Stimulated activated naive B cell treated with anti-CD40 and anti-IgM and Interleukin-4, amounts not matched to agents 10 μg/mL and 1 μg/mL and 100 μg/mL, for 72 hours (primary cell): ENCODE measurements around the gene VN1R4.
A peak's percentile ranks its signal among the peaks of the same experiment; 100 is the strongest.
"Not testable (repeated sequence)": the region's sequence is repeated elsewhere in the genome, so short reads cannot be mapped to it uniquely, and the experiment has no call there.

Source experiments
- ATAC-seq, 2 donors: fragments of 150-1000 bp; cut with Tn5 transposase; replicated peaks; 2 replicates each; pipeline ENCODE4 v1.10.0; 2021; ENCODE audit warnings: moderate library complexity in 1 of 2
- DNase-seq: peaks from one replicate; pipeline ENCODE4 v3.0.0; 2021
- H3K27ac Mint-ChIP-seq: one replicate; pipeline ENCODE4 v1.8.0; 2022; ENCODE audit warnings: mild to moderate bottlenecking, mixed read lengths
- H3K27me3 Mint-ChIP-seq, 2 donors: one replicate each; pipeline ENCODE4 v1.8.0; 2022; ENCODE audit warnings: mixed read lengths in 2 of 2
- H3K36me3 Mint-ChIP-seq, 2 donors: one replicate each; pipeline ENCODE4 v1.8.0; 2022; ENCODE audit warnings: mixed read lengths in 2 of 2, mild to moderate bottlenecking in 1 of 2
- H3K4me1 Mint-ChIP-seq, 2 donors: one replicate each; pipeline ENCODE4 v1.8.0; 2022; ENCODE audit warnings: mixed read lengths in 2 of 2, mild to moderate bottlenecking in 1 of 2
- H3K4me3 Mint-ChIP-seq, 2 donors: one replicate each; pipeline ENCODE4 v1.8.0; 2022; ENCODE audit warnings: mild to moderate bottlenecking in 2 of 2, mixed read lengths in 2 of 2, moderate library complexity in 1 of 2
- H3K9me3 Mint-ChIP-seq, 2 donors: one replicate each; pipeline ENCODE4 v1.8.0; 2022; ENCODE audit warnings: mixed read lengths in 2 of 2, mild to moderate bottlenecking in 1 of 2

VN1R4 gene, protein sequence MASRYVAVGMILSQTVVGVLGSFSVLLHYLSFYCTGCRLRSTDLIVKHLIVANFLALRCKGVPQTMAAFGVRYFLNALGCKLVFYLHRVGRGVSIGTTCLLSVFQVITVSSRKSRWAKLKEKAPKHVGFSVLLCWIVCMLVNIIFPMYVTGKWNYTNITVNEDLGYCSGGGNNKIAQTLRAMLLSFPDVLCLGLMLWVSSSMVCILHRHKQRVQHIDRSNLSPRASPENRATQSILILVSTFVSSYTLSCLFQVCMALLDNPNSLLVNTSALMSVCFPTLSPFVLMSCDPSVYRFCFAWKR

DNA sequence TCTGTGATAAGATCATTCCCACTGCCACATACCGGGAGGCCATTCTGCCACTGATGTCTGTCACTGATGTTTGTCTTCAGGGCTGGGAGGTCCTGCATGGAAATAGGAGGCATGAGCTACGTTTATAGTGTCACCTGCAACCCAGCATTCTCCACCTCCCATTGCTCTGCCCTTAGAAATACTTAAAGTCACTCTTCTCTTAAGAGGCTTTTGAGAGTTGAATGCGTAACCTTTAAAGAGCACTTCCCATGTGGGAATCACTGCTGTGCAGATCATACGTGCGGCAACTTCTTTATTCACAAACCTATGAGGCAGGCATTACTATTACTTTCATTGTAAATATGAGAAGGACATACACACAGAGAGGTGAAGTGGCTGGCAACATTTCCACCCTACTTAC is at the start of gene VN1R4:
VN1R4 (minus strand) TSS at position 101 of the 400 bp plus-strand sequence; CDS start at position 43, 58 bp downstream.
- H3K27ac Mint-ChIP-seq, H3K4me1 Mint-ChIP-seq, H3K4me3 Mint-ChIP-seq, ATAC-seq, H3K36me3 Mint-ChIP-seq, DNase-seq: not testable (repeated sequence)
- peaks cover 23 to 25% of the 10 kb centered on the region in 2 donors for H3K9me3 Mint-ChIP-seq
- H3K27me3 Mint-ChIP-seq = peaks cover 24 to 25% of the 10 kb centered on the region in 2 donors

DNA sequence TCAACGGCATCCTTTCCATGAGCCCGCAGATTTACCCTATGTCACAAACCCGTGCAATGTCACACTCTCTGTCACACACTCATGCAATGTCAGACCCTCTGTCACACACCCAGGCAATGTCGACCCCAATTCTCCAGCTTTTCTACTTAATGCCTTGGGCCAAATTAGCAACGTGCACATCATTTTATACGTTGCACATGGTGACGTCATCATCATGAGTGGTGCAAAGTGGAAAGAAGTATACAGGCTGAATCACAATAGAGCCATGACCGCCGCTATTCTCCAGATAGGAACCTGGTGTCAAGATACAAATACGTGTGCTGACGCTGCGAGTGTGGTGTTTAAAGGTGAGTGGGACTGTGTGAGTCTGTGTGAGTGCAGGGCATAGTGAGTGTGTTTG is 44.4 kb upstream of the VN1R4 start:
- peaks cover 38 to 46% of the 10 kb centered on the region in 2 donors for H3K27me3 Mint-ChIP-seq
- H3K9me3 Mint-ChIP-seq = peaks cover 13 to 15% of the 10 kb centered on the region in 2 donors
- H3K27ac Mint-ChIP-seq = no peak overlapping the region
- H3K36me3 Mint-ChIP-seq = peaks cover 0 to 3% of the 10 kb centered on the region in 2 donors
- DNase-seq = no peak
- ATAC-seq = no peak
- no peak overlapping the region for H3K4me3 Mint-ChIP-seq
- H3K4me1 Mint-ChIP-seq = peaks cover 0 to 4% of the 10 kb centered on the region in 2 donors

DNA sequence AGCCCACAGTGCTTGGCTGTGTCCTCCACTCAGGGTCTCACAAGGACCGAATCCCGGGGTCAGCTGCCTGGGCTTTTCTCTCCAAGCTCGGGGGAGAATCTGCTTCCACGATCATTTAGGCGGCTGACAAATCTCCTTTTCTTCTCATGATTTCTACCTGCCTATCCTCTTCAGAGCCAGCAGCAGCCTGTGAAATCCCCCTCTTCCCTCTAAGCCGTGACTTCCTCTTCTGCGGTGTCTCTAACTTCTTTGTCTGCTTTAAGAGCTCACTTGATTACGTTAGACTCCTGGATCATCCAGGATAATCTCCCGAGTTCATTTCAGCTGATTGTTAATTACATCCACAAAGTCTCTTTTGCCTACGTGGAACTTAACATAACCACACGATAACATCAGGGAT is 43.5 kb upstream of the VN1R4 start:
- Mint-ChIP-seq H3K9me3 (peaks cover 12 to 23% of the 10 kb centered on the region in 2 donors), H3K27me3 (peaks cover 41 to 54% of the 10 kb centered on the region in 2 donors), H3K4me3 (no peak overlapping the region), H3K27ac (no peak overlapping the region), H3K4me1 (peaks cover 0 to 4% of the 10 kb centered on the region in 2 donors), H3K36me3 (peaks cover 0 to 3% of the 10 kb centered on the region in 2 donors)
- no peak for DNase-seq
- ATAC-seq = peak in 1 of 2 donors; percentile 48

DNA sequence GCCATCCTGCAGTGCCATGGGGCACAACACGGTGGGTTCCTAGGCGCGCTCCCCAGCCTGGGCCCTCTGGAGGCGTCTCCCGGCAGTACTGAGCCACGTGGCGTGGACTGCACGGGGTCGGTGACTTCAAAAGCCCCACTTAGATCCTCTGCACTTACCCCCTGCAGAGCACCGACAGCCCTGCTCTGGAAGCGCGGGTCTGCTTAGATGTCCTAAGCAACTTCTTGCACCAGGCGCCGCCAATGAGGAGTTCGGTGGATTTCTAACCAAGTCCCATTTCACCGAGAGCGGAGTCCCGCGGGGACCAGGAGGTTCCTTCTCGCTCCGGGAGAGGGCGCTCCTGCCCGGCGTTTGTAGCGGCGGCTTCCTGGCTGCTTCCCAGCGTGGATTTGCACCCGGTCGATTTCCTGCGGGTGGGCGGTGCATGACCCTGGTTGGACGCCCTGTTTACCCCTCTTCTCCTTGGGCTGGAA is 40.9 kb upstream of the VN1R4 start:
- Mint-ChIP-seq H3K27ac (no peak overlapping the region), H3K4me3 (peak overlapping the region in 1 of 2 donors; percentile 6), H3K4me1 (peaks cover 0 to 4% of the 10 kb centered on the region in 2 donors), H3K36me3 (peaks cover 0 to 3% of the 10 kb centered on the region in 2 donors), H3K9me3 (peaks cover 7 to 24% of the 10 kb centered on the region in 2 donors), H3K27me3 (peaks cover 46 to 51% of the 10 kb centered on the region in 2 donors)
- peak in 1 of 2 donors; percentile 42 for ATAC-seq
- no peak for DNase-seq

DNA sequence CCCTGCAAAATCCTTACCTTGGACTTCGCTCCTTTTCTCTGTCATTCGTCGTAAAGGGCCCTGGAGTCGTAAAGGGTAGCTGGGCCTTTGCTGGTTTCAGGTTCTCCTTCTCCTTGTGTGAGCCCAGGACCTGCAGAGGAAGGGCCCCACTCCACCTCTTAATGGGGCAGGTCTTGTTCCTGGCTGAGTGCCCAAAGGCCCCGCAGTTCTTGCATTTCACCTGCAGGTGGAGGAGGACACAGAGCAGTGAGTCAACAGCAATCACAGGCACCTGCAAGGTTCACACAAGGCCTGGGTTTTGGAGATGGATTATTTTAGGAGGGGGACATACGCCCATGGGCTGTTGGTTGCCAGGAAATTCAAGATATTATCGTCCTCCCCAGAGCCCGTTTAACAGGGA is 33.8 kb upstream of the VN1R4 start:
- Mint-ChIP-seq H3K9me3 (peaks cover 6 to 11% of the 10 kb centered on the region in 2 donors), H3K27me3 (peaks cover 11 to 32% of the 10 kb centered on the region in 2 donors)
- not testable (repeated sequence) for H3K4me1 Mint-ChIP-seq, DNase-seq, H3K4me3 Mint-ChIP-seq, H3K36me3 Mint-ChIP-seq, H3K27ac Mint-ChIP-seq
- ATAC-seq = peak; percentile 41 to 58

DNA sequence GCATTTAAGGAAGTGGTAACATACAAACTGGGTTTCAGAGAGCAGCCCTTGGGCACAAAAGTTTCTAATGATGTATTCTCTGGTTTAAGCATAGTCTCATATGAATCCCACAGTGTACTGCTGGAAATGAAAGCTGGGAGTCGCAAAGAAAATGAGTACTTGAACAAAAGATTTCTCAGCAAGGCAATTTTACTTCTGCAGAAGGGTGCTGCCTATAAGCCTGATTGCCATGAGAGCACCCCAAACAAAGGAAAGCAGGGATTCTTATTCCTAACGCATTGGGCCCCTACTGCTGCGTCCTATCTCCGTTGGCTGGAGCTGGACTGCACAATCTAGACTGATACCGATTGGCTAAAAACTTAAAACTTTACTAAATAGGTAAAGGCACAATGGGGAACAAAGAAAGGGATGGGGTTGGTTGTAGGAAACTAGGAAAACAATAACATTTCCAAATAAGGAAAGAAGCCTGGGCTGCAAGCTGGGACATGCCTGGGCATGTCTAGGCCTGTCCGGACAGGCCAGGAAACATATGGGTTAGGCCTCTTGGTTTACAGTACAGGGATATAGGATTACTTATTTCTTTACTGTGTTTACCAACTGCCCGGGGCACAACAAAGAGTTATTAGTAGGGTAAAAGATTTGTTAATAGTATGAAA is 27.4 kb upstream of the VN1R4 start:
- Mint-ChIP-seq H3K36me3 (peaks cover 0 to 5% of the 10 kb centered on the region in 2 donors), H3K27ac (no peak overlapping the region), H3K9me3 (peaks cover 25 to 27% of the 10 kb centered on the region in 2 donors), H3K27me3 (peaks cover 3 to 6% of the 10 kb centered on the region in 2 donors), H3K4me1 (no peaks in the 10 kb centered on the region), H3K4me3 (no peak overlapping the region)
- DNase-seq = no peak
- ATAC-seq = no peak

DNA sequence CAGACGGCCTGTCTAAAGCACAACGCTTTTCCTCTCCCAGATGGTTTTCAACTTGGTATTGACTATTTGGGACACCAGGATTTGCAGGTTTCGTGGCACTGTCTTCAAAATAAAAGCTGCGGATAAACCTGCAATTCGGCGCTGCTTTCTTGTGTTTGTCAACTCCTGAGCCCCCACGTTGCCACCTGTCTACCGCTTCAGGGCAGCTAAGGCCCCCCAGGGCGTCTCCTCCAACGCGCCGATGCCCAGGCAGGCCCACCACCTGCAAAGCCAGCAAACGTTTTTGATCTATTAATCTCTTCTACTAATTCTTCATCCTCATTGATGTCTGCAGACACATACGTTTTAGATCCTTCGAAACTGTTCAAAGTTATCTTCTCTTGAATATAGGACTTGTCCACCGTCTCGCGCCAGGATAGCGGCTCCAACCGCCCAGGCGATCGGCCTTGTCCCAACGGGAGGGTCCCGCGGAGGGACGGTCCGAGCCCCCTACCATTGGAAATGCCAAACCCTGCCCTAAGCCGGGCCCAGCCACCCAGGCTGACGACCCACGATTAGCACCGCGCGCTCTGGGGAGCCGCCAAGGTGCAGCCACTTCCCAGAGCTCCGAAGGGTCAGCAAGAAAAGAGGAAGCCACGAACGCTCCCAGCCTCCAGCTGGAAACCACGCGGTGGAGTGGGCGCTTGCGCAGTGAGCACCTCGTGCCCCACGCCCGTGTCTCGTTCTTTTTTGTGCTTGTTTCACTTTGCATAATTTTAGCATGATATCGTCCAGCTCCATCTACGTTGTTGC is 23.4 kb upstream of the VN1R4 start:
- H3K27ac Mint-ChIP-seq = no peak overlapping the region
- no peaks in the 10 kb centered on the region for H3K4me1 Mint-ChIP-seq
- ATAC-seq = no peak
- no peaks in the 10 kb centered on the region for H3K27me3 Mint-ChIP-seq
- H3K9me3 Mint-ChIP-seq = peaks cover 15 to 21% of the 10 kb centered on the region in 2 donors
- DNase-seq = no peak
- peaks cover 0 to 2% of the 10 kb centered on the region in 2 donors for H3K36me3 Mint-ChIP-seq
- no peak overlapping the region for H3K4me3 Mint-ChIP-seq

DNA sequence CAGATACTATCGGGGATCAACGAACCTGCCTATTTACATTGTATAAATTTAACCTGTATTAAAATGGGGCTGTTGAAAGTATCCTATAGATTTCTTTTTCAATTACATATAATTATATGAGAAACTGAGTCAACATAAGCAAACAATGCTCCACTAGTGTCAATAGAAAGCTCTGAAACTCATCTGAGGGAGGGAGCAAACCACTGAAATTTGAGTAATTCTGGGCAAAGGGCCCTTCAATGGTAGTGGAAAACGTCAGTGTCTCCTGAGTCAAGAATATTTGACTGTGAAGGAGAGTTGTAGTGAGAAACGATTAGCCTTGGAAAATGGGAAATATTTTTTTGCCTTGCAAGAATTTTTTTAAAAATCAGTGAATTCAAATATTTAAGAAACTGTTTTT is 17.6 kb upstream of the VN1R4 start:
- H3K4me3 Mint-ChIP-seq = no peak overlapping the region
- H3K9me3 Mint-ChIP-seq = peaks cover 0 to 5% of the 10 kb centered on the region in 2 donors
- ATAC-seq (no peak), DNase-seq (no peak)
- peaks cover 0 to 5% of the 10 kb centered on the region in 2 donors for H3K27me3 Mint-ChIP-seq
- H3K4me1 Mint-ChIP-seq = no peaks in the 10 kb centered on the region
- no peak overlapping the region for H3K27ac Mint-ChIP-seq
- H3K36me3 Mint-ChIP-seq = no peaks in the 10 kb centered on the region

DNA sequence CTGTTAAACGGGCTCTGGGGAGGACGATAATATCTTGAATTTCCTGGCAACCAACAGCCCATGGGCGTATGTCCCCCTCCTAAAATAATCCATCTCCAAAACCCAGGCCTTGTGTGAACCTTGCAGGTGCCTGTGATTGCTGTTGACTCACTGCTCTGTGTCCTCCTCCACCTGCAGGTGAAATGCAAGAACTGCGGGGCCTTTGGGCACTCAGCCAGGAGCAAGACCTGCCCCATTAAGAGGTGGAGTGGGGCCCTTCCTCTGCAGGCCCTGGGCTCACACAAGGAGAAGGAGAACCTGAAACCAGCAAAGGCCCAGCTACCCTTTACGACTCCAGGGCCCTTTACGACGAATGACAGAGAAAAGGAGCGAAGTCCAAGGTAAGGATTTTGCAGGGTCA is 14.4 kb upstream of the VN1R4 start:
- not testable (repeated sequence) for H3K36me3 Mint-ChIP-seq, H3K4me1 Mint-ChIP-seq, H3K27ac Mint-ChIP-seq, H3K9me3 Mint-ChIP-seq, H3K4me3 Mint-ChIP-seq
- ATAC-seq = peak; percentile 60 to 67
- peaks cover 6 to 16% of the 10 kb centered on the region in 2 donors for H3K27me3 Mint-ChIP-seq
- peak; percentile 10 for DNase-seq

DNA sequence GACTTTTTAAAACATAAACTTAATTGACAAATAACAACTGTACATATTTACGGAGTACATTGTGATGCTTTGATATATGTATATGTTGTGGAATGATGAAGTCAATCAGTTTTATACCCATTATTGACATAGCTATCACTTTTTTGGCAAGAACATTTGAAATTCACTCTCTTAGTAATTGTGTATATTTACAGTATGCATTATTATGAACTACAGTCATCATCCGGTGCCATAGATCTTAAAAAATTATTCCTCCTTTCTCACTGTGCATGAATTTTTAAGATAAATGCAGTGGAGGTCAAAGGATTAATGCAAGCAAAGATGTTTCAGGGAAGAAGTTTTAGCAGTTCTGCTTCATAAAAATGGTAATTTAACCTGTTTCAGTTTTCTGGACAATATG is 8.0 kb upstream of the VN1R4 start:
- Mint-ChIP-seq H3K4me1 (no peaks in the 10 kb centered on the region), H3K4me3 (no peak overlapping the region)
- no peak for ATAC-seq

DNA sequence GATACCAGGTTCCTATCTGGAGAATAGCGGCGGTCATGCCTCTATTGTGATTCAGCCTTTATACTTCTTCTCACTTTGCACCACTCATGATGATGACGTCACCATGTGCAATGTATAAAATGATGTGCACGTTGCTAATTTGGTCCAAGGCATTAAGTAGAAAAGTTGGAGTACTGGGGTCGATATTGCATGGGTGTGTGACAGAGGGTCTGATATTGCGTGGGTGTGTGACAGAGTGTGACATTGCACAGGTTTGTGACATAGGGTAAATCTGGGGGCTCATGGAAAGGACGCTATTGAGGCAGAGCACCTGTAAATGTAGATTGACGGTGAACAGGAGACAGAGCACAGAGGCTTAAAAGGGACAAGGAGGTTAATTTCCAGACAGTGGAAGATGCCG is 4.5 kb upstream of the VN1R4 start:
- Mint-ChIP-seq H3K9me3 (peaks cover 17 to 18% of the 10 kb centered on the region in 2 donors), H3K27ac (no peak overlapping the region), H3K36me3 (peaks cover 0 to 6% of the 10 kb centered on the region in 2 donors), H3K4me3 (no peak overlapping the region), H3K4me1 (no peaks in the 10 kb centered on the region), H3K27me3 (peaks cover 17 to 25% of the 10 kb centered on the region in 2 donors)
- no peak for DNase-seq
- ATAC-seq = no peak

More for the DNA sequence above, 8.0 kb upstream of the VN1R4 start:
- no peak for DNase-seq
- Mint-ChIP-seq H3K27ac (no peak overlapping the region), H3K36me3 (peaks cover 0 to 6% of the 10 kb centered on the region in 2 donors), H3K9me3 (peaks cover 17 to 20% of the 10 kb centered on the region in 2 donors), H3K27me3 (peaks cover 25 to 32% of the 10 kb centered on the region in 2 donors)

DNA sequence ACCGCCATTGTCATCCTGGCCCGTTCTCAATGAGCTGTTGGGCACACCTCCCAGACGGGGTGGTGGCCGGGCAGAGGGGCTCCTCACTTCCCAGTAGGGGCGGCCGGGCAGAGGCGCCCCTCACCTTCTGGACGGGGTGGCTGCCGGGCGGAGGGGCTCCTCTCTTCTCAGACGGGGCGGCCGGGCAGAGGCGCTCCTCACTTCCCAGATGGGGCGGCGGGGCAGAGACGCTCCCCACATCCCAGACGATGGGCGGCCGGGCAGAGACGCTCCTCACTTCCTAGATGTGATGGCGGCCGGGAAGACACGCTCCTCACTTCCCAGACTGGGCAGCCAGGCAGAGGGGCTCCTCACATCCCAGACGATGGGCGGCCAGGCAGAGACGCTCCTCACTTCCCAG is 2.3 kb upstream of the VN1R4 start:
- H3K4me3 Mint-ChIP-seq, DNase-seq, H3K4me1 Mint-ChIP-seq, H3K36me3 Mint-ChIP-seq, H3K27ac Mint-ChIP-seq, ATAC-seq: not testable (repeated sequence)
- Mint-ChIP-seq H3K27me3 (peaks cover 23 to 25% of the 10 kb centered on the region in 2 donors), H3K9me3 (peaks cover 24% of the 10 kb centered on the region in 2 donors)

DNA sequence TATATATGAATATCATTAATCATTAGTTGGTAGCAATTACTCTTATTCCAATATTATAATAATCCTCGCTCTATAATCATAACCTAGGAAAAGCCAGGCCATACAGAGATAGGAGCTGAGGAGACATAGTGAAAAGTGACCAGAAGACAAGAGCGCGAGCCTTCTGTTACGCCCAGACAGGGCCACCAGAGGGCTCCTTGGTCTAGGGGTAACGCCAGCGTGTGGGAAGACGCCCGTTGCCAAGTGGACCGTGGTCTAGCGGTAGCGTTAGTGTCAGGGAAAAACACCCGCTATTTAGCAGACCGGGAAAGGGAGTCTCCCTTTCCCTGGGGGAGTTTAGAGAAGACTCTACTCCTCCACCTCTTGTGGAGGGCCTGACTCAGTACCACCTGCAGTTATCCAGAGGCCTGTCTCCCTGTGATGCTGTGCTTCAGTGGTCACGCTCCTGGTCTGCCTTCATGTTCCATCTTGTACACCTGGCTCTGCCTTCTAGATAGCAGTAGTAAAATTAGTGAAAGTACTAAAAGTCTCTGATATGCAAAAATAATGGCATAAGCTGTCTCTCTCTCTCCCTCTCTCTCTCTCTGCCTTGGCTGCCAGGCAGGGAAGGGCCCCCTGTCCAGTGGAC is 9.7 kb downstream of the VN1R4 start, which contains the start of gene VN1R2:
VN1R2 (plus strand) TSS at position 578 of the 628 bp plus-strand sequence. CDS start 84 bp downstream, outside the sequence.
- Mint-ChIP-seq H3K27me3 (peaks cover 7 to 20% of the 10 kb centered on the region in 2 donors), H3K36me3 (peaks cover 13 to 25% of the 10 kb centered on the region in 2 donors), H3K4me1 (peaks cover 6 to 12% of the 10 kb centered on the region in 2 donors), H3K9me3 (peaks cover 23 to 27% of the 10 kb centered on the region in 2 donors)
- DNase-seq, H3K27ac Mint-ChIP-seq, ATAC-seq, H3K4me3 Mint-ChIP-seq: not testable (repeated sequence)
